HepG2 (cell line): Measurements from ENCODE around the gene ANP32A.

Experiments used
- EP300 ChIP-seq, 3 experiments: sonication (generic) in 1 of 3; formaldehyde crosslinking in 1 of 3; IDR thresholded peaks; 2 replicates each; pipeline versions ENCODE4 v1.5.1 to v1.6.1; 2011 to 2020; ENCODE audit warnings: low read depth in 2 of 3, low read length in 2 of 3, borderline replicate concordance in 1 of 3, improper control_type of control experiment in 1 of 3, mild to moderate bottlenecking in 1 of 3, missing genetic modification reagents in 1 of 3, moderate library complexity in 1 of 3
- PHF20 ChIP-seq: sonication (generic); formaldehyde crosslinking; IDR thresholded peaks from 2 replicates; pipeline ENCODE4 v1.5.0; 2020; ENCODE audit warnings: mild to moderate bottlenecking, missing genetic modification reagents
- RAD51 ChIP-seq: fragments of 450-650 bp; IDR thresholded peaks from 2 replicates; pipeline ENCODE4 v1.6.1; 2016; ENCODE audit warnings: borderline replicate concordance
- YY1 ChIP-seq: IDR thresholded peaks from 2 replicates; pipeline ENCODE4 v1.6.1; 2011; ENCODE audit warnings: low read length, low read depth, moderate library complexity, mild to moderate bottlenecking; ENCODE audit not compliant: insufficient read depth, insufficient replicate concordance
- ZNF282 ChIP-seq: fragments of 450-650 bp; IDR thresholded peaks from 2 replicates; pipeline ENCODE4 v1.6.1; 2018; ENCODE audit not compliant: partially characterized antibody

- TF ChIP-seq ZNF282 (no peak), EP300 (IDR thresholded peaks at IDR 0.05; ENCODE audit: low read depth in 2 of 2, low read length in 2 of 2) (no peak), EP300 (CRISPR knock-in tag; IDR thresholded peaks at IDR 0.05; ENCODE audit: borderline replicate concordance) (no peak), PHF20 (CRISPR knock-in tag) (no peak), RAD51 (no peak), YY1 (no peak)
Measured at GRCh38 chr15:68791431-68792283, 29.0 kb downstream of the ANP32A start.
